Heart left ventricle (tissue), 16 donors: ENCODE results near the gene LIMK2. TPM values are rescaled to one million over a fixed set of nuclear protein-coding genes. Genes with fewer than 3 reads are reported as not detected.
A peak's percentile ranks its signal among the peaks of the same experiment; 100 is the strongest.
"Not testable (repeated sequence)": the region's sequence is repeated elsewhere in the genome, so short reads cannot be mapped to it uniquely, and the experiment has no call there.

Experiments used
- ATAC-seq, 4 donors: fragments of 200-7000 bp; cut with Tn5 transposase; one replicate each; pipeline ENCODE4 v1.9.1; 2020 to 2022; ENCODE audit warnings: moderate library complexity in 4 of 4, mild to moderate bottlenecking in 3 of 4, moderate number of reproducible peaks in 1 of 4
- DNase-seq, 5 donors: peaks; one replicate each; pipeline ENCODE4 v3.0.0-alpha.2; 2020
- H3K27ac ChIP-seq, 12 donors: fragments of 200-600 bp; sonication (generic) in 4 of 12; one replicate each; pipeline versions ENCODE4 v1.5.0 to v1.8.0; 2016 to 2022; ENCODE audit warnings: mild to moderate bottlenecking in 2 of 12
- H3K27me3 ChIP-seq, 9 donors: fragments of 200-600 bp; sonication (generic) in 2 of 9; one replicate each; pipeline versions ENCODE4 v1.5.1 to v1.8.0; 2016 to 2022; ENCODE audit warnings: mild to moderate bottlenecking in 3 of 9
- H3K36me3 ChIP-seq, 9 donors: fragments of 200-600 bp; sonication (generic) in 2 of 9; one replicate each; pipeline versions ENCODE4 v1.5.0 to v1.8.0; 2018 to 2022; ENCODE audit warnings: mild to moderate bottlenecking in 2 of 9
- H3K4me1 ChIP-seq, 12 donors: fragments of 200-600 bp; sonication (generic) in 4 of 12; one replicate each; pipeline versions ENCODE4 v1.5.0 to v1.8.0; 2016 to 2022; ENCODE audit warnings: mild to moderate bottlenecking in 3 of 12
- H3K4me3 ChIP-seq, 12 donors: fragments of 200-600 bp; sonication (generic) in 4 of 12; one replicate each; pipeline versions ENCODE4 v1.5.0 to v1.8.0; 2017 to 2022; ENCODE audit warnings: mild to moderate bottlenecking in 9 of 12, moderate library complexity in 4 of 12
- H3K9me3 ChIP-seq, 12 donors: fragments of 200-600 bp; sonication (generic) in 4 of 12; one replicate each; pipeline versions ENCODE4 v1.5.0 to v1.8.0; 2016 to 2022; ENCODE audit warnings: mild to moderate bottlenecking in 1 of 12
- POLR2A ChIP-seq, 2 donors: fragments of 450-650 bp; IDR thresholded peaks; one replicate each; pipeline ENCODE4 v1.6.1; 2017; ENCODE audit warnings: antibody characterized with exemption in 2 of 2, mild to moderate bottlenecking in 2 of 2, moderate library complexity in 2 of 2
- WGBS, 4 donors: extraction: QIAGEN DNeasy Blood & Tissue Kit in 2 of 4; methylation state at CpG; one replicate each; pipeline versions ENCODE4 v1.1.5 to v1.1.7; 2013 to 2018; 5-methylcytosine and 5-hydroxymethylcytosine counted together
- intact Hi-C, 10 donors: fragments of 100-400 bp; cut with DNase I; formaldehyde crosslinking; loops; one replicate each; pipeline versions ENCODE4 v1.11.1 to v1.14.2; 2022
- polyA plus RNA-seq, 2 donors: library from polyadenylated mRNA; stranded (reverse); fragments of 200-250 nt; gene quantifications; one replicate each; pipeline ENCODE4 v1.2.3, GENCODE V29; 2013
- total RNA-seq, 9 donors: library from RNA; depleted of rRNA in 2 of 9; stranded (reverse); fragments of >200 nt in 2 of 9; fragmentation: NEBNext Ultra II Directional in 3 of 9; extraction: Animal tissue kit (Norgen Biotek cat#: 25700) in 3 of 9; gene quantifications; one replicate each; pipeline versions ENCODE4 v1.1.0 to v1.2.4, GENCODE V29; 2016 to 2023
- TF ChIP-seq, protein P1 (sequence below), 12 donors: fragments of 200-600 bp; sonication (generic) in 4 of 12; IDR thresholded peaks; one replicate each; pipeline versions ENCODE4 v1.5.0 to v1.8.0; 2018 to 2022; ENCODE audit warnings: antibody characterized with exemption in 12 of 12, mild to moderate bottlenecking in 5 of 12
- donor health status: ischemic (EF 13 %, LVEDD 7.1; RV severe dilation, severe dysfunction).
- donor health status: healthy with polysubstance abuse.
- donor health status: DM: no; HTN: yes; CAD: no.
- donor health status: DM: no; HTN: no; CAD: no.
- donor health status: ischemic (EF 25% LVEDD 6.9; RV normal size, moderate dysfunction).
- donor health status: ischemic (EF 25% LVEDD 5.7; RV mildly dilated, moderate dysfunction).
- donor health status: healthy.
- donor health status: DM: yes; HTN: yes; CAD: no.
- donor health status: ischemic (EF 35%, LVEDD 5.7; RV mildly dilated, moderate dysfunction).
- donor health status: nonischemic (EF 11% LVEDD 7.7; RV severe dilation, severe dysfunction).
- donor health status: DM: yes; HTN: yes; CAD: no.
- donor health status: PGD.
- donor health status: ischemic (EF 29% LVEDD 5.4; RV normal size, mild dysfunction).
- donor health status: nonischemic (EF 23%, LVEDD 6.1; RV moderate dilation, normal function).

LIMK2 gene
- total and polyA plus RNA-seq, 11 donors = 7.0 to 33.3 (median 9.4) TPM

DNA sequence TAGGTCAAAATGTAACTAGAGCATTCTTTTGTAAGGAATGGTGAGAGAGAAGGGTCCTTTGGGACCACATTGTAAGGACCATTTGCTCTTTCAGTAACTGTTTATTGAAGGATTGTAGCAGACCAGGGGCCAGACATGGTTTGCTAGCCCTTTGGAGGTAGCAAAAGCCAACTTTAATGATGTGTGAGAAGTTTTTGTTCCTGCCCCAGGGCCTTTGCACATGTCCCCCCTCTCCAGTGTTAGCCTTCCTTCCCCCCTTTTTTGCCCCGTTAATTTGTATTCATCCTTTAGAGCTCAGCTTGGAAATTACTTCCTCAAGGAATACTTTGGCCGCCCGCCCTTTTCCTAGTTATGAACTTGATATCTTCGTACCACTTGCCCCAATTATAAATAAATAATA lies 9.0 kb downstream of the LIMK2 start:
- Histone ChIP-seq H3K36me3 (peaks cover 0 to 14% (median 0%) of the 10 kb centered on the region in 9 donors), H3K27ac (peak overlapping the region in 1 of 12 donors; percentile 83), H3K4me3 (no peak overlapping the region), H3K9me3 (no peaks in the 10 kb centered on the region), H3K27me3 (no peaks in the 10 kb centered on the region), H3K4me1 (peaks cover 0 to 84% (median 30%) of the 10 kb centered on the region in 12 donors)
- DNase-seq = no peak
- no peak for ATAC-seq
- no peak for TF ChIP-seq POLR2A (IDR thresholded peaks at IDR 0.05)
- TF ChIP-seq, protein P1, sequence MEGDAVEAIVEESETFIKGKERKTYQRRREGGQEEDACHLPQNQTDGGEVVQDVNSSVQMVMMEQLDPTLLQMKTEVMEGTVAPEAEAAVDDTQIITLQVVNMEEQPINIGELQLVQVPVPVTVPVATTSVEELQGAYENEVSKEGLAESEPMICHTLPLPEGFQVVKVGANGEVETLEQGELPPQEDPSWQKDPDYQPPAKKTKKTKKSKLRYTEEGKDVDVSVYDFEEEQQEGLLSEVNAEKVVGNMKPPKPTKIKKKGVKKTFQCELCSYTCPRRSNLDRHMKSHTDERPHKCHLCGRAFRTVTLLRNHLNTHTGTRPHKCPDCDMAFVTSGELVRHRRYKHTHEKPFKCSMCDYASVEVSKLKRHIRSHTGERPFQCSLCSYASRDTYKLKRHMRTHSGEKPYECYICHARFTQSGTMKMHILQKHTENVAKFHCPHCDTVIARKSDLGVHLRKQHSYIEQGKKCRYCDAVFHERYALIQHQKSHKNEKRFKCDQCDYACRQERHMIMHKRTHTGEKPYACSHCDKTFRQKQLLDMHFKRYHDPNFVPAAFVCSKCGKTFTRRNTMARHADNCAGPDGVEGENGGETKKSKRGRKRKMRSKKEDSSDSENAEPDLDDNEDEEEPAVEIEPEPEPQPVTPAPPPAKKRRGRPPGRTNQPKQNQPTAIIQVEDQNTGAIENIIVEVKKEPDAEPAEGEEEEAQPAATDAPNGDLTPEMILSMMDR (IDR thresholded peaks at IDR 0.05) = no peak
- WGBS, 4 donors = 89 to 92% (median 89%) methylated on average over 4 of the region's 4 CpGs
- intact Hi-C loops = loop anchor here in 1 of 10 donors (10.0 kb wide), 1 partner anchor 276 kb away; no protein-coding TSS in a partner anchor

DNA sequence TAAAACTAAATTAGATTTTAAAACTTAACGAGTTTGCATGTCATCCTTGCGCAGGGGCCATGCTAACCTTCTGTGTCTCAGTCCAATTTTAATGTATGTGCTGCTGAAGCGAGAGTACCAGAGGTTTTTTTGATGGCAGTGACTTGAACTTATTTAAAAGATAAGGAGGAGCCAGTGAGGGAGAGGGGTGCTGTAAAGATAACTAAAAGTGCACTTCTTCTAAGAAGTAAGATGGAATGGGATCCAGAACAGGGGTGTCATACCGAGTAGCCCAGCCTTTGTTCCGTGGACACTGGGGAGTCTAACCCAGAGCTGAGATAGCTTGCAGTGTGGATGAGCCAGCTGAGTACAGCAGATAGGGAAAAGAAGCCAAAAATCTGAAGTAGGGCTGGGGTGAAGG lies 10.6 kb downstream of the LIMK2 start:
- DNase-seq (no peak), ATAC-seq (no peak)
- no peak for TF ChIP-seq POLR2A (IDR thresholded peaks at IDR 0.05)
- TF ChIP-seq, protein P1 (IDR thresholded peaks at IDR 0.05) = no peak
- Histone ChIP-seq H3K4me3 (no peak overlapping the region), H3K27ac (peak overlapping the region in 1 of 12 donors; percentile 83), H3K27me3 (no peaks in the 10 kb centered on the region), H3K9me3 (no peaks in the 10 kb centered on the region), H3K4me1 (peaks cover 0 to 68% (median 17%) of the 10 kb centered on the region in 12 donors), H3K36me3 (peaks cover 0 to 28% (median 11%) of the 10 kb centered on the region in 9 donors)
- 88 to 92% (median 91%) methylated on average over 5 of the region's 5 CpGs for WGBS, 4 donors
- intact Hi-C loops = loop anchor here in 1 of 10 donors (10.0 kb wide), 1 partner anchor 278 kb away; no protein-coding TSS in a partner anchor

DNA sequence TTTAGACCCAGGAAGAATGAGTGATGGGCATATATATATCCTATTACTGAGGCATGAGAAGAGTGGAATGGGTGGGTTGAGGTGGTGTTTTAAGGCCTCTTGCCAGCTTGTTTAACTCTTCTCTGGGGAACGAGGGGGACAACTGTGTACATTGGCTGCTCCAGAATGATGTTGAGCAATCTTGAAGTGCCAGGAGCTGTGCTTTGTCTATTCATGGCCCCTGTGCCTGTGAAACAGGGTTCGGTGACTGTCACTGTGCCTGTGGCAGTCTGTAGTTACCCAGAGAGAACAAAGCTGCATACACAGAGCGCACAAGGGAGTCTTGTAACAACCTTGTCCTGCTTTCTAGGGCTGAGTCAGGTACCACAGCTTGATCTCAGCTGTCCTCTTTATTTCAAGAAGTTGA lies 11.7 kb downstream of the LIMK2 start:
- WGBS, 4 donors = 84 to 88% (median 86%) methylated on average over 3 of the region's 3 CpGs
- H3K27ac ChIP-seq = peak overlapping the region in 1 of 12 donors; percentile 83
- TF ChIP-seq POLR2A (IDR thresholded peaks at IDR 0.05) = no peak
- TF ChIP-seq, protein P1 (IDR thresholded peaks at IDR 0.05) = no peak
- intact Hi-C loops = loop anchor here in 1 of 10 donors (10.0 kb wide), 1 partner anchor 279 kb away; no protein-coding TSS in a partner anchor
- no peaks in the 10 kb centered on the region for H3K27me3 ChIP-seq
- H3K4me3 ChIP-seq = no peak overlapping the region
- no peaks in the 10 kb centered on the region for H3K9me3 ChIP-seq
- peaks cover 0 to 64% (median 6%) of the 10 kb centered on the region in 12 donors for H3K4me1 ChIP-seq
- DNase-seq (no peak), ATAC-seq (peak in 2 of 4 donors; percentile 33 to 39)
- H3K36me3 ChIP-seq = peaks cover 0 to 28% (median 11%) of the 10 kb centered on the region in 9 donors

DNA sequence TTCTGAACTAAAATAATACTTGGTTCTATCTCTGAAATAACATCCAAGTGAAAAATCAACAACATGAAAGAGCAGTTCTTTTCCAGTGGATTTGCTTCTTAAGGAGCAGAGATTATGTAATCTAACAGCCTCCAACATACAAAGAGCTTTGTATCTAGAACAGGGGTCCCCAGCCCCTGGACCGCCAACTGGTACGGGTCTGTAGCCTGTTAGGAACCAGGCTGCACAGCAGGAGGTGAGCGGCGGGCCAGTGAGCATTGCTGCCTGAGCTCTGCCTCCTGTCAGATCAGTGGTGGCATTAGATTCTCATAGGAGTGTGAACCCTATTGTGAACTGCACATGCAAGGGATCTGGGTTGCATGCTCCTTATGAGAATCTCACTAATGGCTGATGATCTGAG lies 12.6 kb downstream of the LIMK2 start:
- H3K4me1 ChIP-seq = peaks cover 0 to 65% (median 12%) of the 10 kb centered on the region in 12 donors
- intact Hi-C loops = loop anchor here in 2 of 10 donors (5.0 to 10.0 kb wide), 2 partner anchors 62 to 280 kb away; partner anchors contain the start of gene RNF185 (in 1 of the 2)
- not testable (repeated sequence) for H3K4me3 ChIP-seq, ATAC-seq, H3K27ac ChIP-seq, H3K9me3 ChIP-seq, H3K27me3 ChIP-seq, DNase-seq
- 89 to 96% (median 93%) methylated on average over 4 of the region's 4 CpGs for WGBS, 4 donors
- H3K36me3 ChIP-seq = peaks cover 0 to 23% (median 11%) of the 10 kb centered on the region in 9 donors
